Measurements from ENCODE around the gene TMEM14C. TPM values are rescaled to one million over a fixed set of nuclear protein-coding genes. Genes with fewer than 3 reads are reported as not detected.
"Not testable (repeated sequence)": the region's sequence is repeated elsewhere in the genome, so short reads cannot be mapped to it uniquely, and the experiment has no call there.

The TMEM14C gene
- total RNA-seq, 8 experiments from 2014 or later, result 84.9 to 199 (median 119) TPM

DNA sequence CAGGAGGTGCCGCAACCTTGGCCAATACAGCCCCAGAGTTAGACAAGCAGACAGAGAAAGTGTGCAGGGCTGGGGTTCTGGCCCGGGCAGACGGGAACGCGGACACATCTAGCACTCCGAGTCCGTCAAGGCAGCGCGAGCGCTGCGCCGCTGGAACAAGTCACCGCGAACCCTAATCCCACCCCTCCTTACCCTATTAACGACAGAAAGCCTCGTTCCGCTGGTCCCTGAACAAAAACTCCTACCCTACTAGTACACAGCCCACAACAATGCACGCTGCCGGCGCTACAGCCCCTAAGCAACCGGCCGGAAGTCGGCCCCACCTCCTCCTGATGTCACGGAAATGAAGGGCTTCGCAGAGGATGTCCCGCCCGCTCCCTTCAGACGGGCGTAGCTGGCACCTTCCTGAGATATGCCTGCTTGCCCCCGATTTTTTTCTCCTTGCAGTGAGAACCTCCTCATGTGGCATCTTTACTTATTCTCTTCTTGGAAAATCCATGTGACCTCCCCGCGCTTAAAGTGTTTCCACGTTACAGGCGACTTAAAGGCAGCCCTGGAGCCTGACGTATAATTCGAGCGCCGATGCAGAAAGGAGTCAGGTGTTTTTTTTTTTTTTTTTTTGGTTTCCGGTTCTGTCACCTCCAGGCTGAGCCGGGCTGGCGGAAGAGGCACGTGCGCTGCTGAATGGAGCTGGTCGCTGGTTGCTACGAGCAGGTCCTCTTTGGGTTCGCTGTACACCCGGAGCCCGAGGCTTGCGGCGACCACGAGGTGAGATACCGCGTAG is 28.4 kb upstream of the TMEM14C start, which contains the start of the genes C6orf52 and PAK1IP1:
Gene C6orf52 (minus strand): TSS at position 315 of the 784 bp plus-strand sequence. CDS start 7,066 bp downstream, outside the sequence.
Gene PAK1IP1 (plus strand): TSS at position 671 of the 784 bp plus-strand sequence. CDS start 14 bp downstream, at position 685.
- in situ Hi-C loops (cut with MboI; ENCODE audit: low pct_unique_long_range_greater_than_20kb in 2 of 9, low sequenced_read_pairs in 9 of 9, unreplicated experiment in 9 of 9), result loop anchor here in 1 of 9 experiments (25.0 kb wide), 1 partner anchor 207 kb away; no protein-coding TSS in a partner anchor
- H3K4me3 ChIP-seq, result peak within 1 kb of the TSS; percentile 56 to 89 (median 76)
- WGBS, 10 experiments, result 0 to 3% (median 0%) methylated on average over 1 to 29 of the region's 53 CpGs
- ATAC-seq (replicated peaks in 6 of 8), result peak; percentile 95 to 98 (median 97)
- H3K4me1 ChIP-seq (replicated peaks in 1 of 2), result peaks cover 7 to 23% of the 10 kb centered on the region in 2 donors
- H3K27ac ChIP-seq, result peak within 1 kb of the TSS; percentile 100

DNA sequence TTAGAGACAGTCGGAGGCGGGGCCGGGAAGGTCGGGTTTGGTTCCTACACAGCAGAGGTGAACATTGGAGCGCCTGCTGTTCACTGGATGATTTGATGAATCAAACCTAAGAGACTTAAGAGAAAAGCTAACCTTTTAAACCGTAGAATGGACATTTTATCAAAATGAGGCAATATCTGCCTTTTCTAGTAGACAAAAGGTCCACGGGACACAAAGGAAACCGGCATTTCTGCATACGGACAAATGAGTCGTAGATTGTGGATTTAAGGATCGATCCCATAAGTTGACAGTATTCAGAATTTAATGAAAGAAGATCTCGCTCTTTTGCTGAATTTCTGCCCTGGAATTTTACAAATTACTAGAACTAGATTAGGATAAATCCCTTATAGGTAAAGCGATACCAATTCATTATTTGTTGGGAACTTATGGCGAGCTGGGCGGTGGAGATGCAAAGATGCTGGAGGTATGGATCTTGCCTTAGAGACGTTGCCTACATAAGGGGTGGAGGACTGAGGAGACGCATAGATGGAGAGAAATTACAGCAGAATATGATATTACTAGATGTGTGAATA is 27.7 kb upstream of the TMEM14C start:
- H3K4me3 ChIP-seq, result peak overlapping the region; percentile 56 to 89 (median 76)
- peaks cover 7 to 23% of the 10 kb centered on the region in 2 donors for H3K4me1 ChIP-seq (replicated peaks in 1 of 2)
- no peak for ATAC-seq (replicated peaks in 6 of 8)
- peak overlapping the region; percentile 100 for H3K27ac ChIP-seq
- WGBS, 10 experiments, result 0 to 4% (median 0%) methylated on average over 2 to 13 of the region's 17 CpGs
- in situ Hi-C loops (cut with MboI; ENCODE audit: low pct_unique_long_range_greater_than_20kb in 2 of 9, low sequenced_read_pairs in 9 of 9, unreplicated experiment in 9 of 9), result loop anchor here in 1 of 9 experiments (25.0 kb wide), 1 partner anchor 208 kb away; no protein-coding TSS in a partner anchor

DNA sequence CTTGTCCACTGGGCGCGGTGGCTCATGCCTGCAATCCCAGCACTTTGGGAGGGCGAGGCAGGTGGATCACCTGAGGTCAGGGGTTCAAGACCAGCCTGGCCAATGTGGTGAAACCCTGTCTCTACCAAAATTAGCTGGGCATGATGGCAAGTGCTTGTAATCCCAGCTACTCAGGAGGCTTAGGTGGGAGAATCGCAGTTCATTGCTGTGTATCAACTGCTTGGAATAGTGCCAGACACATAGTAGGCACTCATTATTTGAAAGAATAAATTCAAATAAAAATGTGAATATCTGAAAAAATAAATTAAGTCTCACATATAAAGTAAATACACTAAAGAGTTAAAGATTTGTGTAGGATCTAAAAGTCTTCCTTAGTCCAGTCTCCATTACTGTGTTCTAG is 26.2 kb upstream of the TMEM14C start:
- ATAC-seq (replicated peaks in 6 of 8), result no peak
- peaks cover 7 to 23% of the 10 kb centered on the region in 2 donors for H3K4me1 ChIP-seq (replicated peaks in 1 of 2)
- 94 to 100% (median 98%) methylated on average over 1 to 4 of the region's 4 CpGs; no CpG with 5 or more reads in 4 of the 10 experiments for WGBS, 10 experiments
- H3K27ac ChIP-seq, result no peak overlapping the region
- H3K4me3 ChIP-seq, result peak overlapping the region in 2 of 5 donors; percentile 87 to 89
- in situ Hi-C loops (cut with MboI; ENCODE audit: low pct_unique_long_range_greater_than_20kb in 2 of 9, low sequenced_read_pairs in 9 of 9, unreplicated experiment in 9 of 9), result loop anchor here in 1 of 9 experiments (25.0 kb wide), 1 partner anchor 209 kb away; no protein-coding TSS in a partner anchor

DNA sequence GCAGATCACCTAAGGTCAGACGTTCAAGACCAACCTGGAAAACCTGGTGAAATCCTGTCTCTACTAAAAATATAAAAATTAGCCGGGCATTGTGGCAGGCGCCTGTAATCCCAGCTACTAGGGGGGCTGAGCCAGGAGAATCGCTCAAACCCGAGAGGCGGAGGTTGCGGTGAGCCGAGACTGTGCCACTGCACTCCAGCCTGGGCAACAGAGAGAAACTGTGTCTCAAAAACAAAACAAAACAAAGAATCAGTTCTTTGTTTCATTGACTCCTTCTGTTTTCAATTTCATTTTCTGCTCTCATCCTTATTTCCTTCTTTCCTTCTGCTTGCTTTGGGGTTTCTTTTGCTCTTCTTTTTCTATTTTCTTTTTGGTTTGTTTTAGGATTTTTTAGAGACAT is 8.9 kb upstream of the TMEM14C start:
- Histone ChIP-seq H3K4me1 (replicated peaks in 1 of 2) (no peaks in the 10 kb centered on the region), H3K27ac (no peak overlapping the region), H3K4me3 (no peak overlapping the region)
- no peak for ATAC-seq (replicated peaks in 6 of 8)
- 33 to 92% (median 80%) methylated on average over 1 to 8 of the region's 8 CpGs for WGBS, 10 experiments
- in situ Hi-C loops (cut with MboI; ENCODE audit: low pct_unique_long_range_greater_than_20kb in 2 of 9, low sequenced_read_pairs in 9 of 9, unreplicated experiment in 9 of 9), result no loop called here

DNA sequence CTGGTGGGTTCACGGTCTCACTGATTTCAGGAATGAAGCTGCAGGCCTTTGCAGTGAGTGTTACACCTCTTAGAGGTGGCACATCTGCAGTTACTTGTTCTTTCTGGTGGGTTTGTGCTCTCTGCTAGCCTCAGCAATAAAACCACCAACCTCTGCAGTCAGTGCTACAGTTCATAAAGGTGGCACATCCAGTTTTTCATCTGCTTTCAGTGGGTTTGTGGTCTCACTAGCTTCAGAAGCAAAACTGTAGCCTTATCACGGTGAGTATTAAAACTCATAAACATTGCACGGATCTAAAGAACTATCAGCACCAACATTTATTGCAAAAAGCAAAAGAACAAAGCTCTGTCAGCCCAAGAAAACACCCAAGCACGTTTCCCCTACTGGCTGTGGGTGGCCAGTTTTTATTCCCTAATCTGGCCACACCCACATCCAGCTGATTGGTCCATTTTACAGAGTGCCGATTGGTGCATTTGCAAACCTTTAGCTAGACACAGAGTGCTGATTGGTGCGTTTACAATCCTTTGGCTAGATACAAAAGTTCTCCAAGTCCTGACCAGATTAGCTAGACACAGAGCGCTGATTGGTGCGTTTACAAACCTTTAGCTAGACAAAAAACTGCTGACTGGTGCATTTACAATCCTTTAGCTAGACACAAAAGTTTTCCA is 3.4 kb upstream of the TMEM14C start:
- peak in 2 of 8 experiments; percentile 1 for ATAC-seq (replicated peaks in 6 of 8)
- 65 to 100% (median 81%) methylated on average over 1 to 7 of the region's 8 CpGs for WGBS, 10 experiments
- in situ Hi-C loops (cut with MboI; ENCODE audit: low pct_unique_long_range_greater_than_20kb in 2 of 9, low sequenced_read_pairs in 9 of 9, unreplicated experiment in 9 of 9), result no loop called here
- no peak overlapping the region for H3K27ac ChIP-seq
- peaks cover 14 to 16% of the 10 kb centered on the region in 2 donors for H3K4me1 ChIP-seq (replicated peaks in 1 of 2)
- no peak overlapping the region for H3K4me3 ChIP-seq

DNA sequence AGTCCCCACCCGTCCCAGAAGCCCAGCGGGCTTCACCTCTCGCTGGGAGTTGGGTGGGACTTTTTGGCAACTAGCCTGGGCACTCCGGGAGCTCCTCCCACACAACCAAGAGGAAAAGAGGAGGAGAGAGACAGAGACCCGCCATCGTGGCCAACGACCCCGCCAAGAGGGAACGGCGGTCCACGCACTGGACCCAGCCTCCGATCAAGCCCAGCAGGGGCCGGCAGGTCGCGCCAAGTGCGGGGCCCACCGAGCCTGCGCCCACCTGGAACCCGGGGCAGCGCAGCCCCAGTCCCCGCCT is 3.0 kb upstream of the TMEM14C start:
- Histone ChIP-seq H3K27ac (no peak overlapping the region), H3K4me3 (no peak overlapping the region), H3K4me1 (replicated peaks in 1 of 2) (peaks cover 14 to 16% of the 10 kb centered on the region in 2 donors)
- ATAC-seq (replicated peaks in 6 of 8), result peak in 2 of 8 experiments; percentile 3 to 10
- in situ Hi-C loops (cut with MboI; ENCODE audit: low pct_unique_long_range_greater_than_20kb in 2 of 9, low sequenced_read_pairs in 9 of 9, unreplicated experiment in 9 of 9), result no loop called here
- WGBS, 10 experiments, result 95% methylated on average over 4 of the region's 21 CpGs; no CpG with 5 or more reads in 9 of the 10 experiments

DNA sequence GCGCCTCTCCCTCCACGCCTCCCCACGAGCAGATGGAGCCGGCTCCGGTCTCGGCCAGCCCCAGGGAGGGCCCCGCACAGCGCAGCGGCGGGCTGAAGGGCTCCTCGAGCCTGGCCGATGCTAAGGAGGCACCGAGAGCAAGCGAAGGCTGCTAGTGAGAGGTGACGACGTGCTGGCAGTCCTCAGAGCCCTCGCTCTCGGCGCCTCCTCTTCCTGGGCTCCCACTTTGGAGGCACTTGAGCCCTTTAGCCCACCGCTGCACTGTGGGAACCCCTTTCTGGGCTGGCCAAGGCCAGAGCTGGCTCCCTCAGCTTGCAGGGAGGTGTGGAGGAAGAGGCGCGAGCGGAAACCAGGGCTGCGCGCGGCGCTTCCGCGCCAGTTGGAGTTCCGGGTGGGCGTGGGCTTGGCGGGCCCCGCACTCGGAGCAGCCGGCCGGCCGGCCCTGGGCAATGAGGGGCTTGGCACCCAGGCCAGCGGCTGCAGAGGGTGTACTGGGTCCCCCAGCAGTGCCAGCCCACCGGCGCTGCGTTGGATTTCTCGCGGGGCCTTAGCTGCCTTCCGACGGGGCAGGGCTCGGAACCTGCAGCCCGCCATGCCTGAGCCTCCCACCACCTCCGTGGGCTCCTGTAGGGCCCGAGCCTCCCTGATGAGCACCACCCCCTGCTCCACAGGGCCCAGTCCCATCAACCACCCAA is 2.5 kb upstream of the TMEM14C start:
- ATAC-seq (replicated peaks in 6 of 8), result peak in 2 of 8 experiments; percentile 22 to 25
- Histone ChIP-seq H3K4me1 (replicated peaks in 1 of 2) (peaks cover 14 to 16% of the 10 kb centered on the region in 2 donors), H3K27ac (no peak overlapping the region), H3K4me3 (no peak overlapping the region)
- in situ Hi-C loops (cut with MboI; ENCODE audit: low pct_unique_long_range_greater_than_20kb in 2 of 9, low sequenced_read_pairs in 9 of 9, unreplicated experiment in 9 of 9), result no loop called here
- WGBS, 10 experiments, result 0 to 100% (median 100%) methylated on average over 2 to 7 of the region's 49 CpGs; no CpG with 5 or more reads in 7 of the 10 experiments

DNA sequence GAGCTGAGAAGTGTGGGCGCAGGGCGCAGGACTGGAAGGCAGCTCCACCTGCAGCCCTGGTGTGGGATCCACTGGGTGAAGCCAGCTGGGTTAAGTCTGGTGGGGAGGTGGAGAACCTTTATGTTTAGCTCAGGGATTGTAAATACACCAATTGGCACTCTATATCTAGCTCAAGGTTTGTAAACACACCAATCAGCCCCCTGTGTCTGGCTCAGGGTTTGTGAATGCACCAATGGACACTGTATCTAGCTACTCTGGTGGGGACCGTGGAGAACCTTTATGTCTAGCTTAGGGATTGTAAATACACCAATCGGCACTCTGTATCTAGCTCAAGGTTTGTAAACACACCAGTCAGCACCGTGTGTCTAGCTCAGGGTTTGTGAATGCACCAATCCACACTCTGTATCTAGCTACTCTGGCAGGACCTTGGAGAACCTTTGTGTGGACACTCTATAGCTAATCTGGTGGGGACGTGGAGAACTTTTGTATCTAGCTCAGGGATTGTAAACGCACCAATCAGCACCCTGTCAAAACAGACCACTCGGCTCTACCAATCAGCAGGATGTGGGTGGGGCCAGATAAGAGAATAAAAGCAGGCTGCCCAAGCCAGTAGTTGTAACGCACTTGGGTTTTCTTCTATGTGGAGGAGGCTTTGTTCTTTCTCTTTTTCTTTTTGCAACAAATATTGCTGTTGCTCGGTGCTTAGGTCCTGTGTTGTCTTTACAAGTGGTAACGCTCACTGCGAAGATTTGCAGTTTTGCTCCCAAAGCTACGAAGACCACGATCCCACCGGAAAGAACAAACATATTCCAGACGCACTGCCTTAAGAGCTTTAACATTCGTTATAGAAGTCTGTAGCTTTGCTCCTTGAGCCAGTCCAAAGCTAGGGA is 1.7 kb upstream of the TMEM14C start:
- peak overlapping the region in 1 of 2 donors; percentile 7 for H3K27ac ChIP-seq
- H3K4me3 ChIP-seq; ATAC-seq (replicated peaks in 6 of 8); in situ Hi-C loops (cut with MboI; ENCODE audit: low pct_unique_long_range_greater_than_20kb in 2 of 9, low sequenced_read_pairs in 9 of 9, unreplicated experiment in 9 of 9): not testable (repeated sequence)
- peaks cover 14 to 16% of the 10 kb centered on the region in 2 donors for H3K4me1 ChIP-seq (replicated peaks in 1 of 2)
- WGBS, 10 experiments, result 60 to 100% (median 94%) methylated on average over 1 to 9 of the region's 17 CpGs; no CpG with 5 or more reads in 1 of the 10 experiments

DNA sequence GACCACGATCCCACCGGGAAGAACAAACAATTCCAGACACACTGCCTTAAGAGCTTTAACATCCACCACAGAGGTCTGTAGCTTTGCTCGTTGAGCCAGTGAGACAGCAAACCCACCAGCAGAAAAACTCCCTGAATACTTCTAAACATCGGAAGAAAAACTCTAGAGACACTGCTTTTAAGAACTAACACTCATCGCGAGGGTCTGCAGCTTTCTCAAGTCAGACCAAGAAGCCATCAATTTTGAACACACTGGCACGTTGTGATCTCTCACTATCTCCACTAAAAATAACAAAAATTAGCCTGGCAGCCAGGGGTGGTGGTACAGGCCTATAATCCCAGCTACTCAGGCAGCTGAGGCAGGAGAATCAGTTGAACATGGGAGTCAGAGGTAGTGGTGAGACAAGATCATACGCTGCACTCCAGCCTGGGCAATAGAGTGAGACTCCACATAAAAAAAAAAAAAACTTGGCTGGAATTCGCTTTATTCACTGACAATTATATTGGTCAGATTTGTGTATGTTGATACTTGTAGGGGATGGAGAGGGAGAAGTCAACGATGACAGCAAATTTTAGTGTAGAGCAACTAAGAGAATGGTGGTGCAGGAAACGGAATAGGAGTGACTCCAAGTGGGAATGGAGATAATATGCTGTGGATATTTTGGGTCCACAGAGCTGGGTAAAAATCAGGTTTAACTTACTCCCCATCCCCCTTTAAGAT is 860 bp upstream of the TMEM14C start:
- peak overlapping the region; percentile 82 to 88 for H3K27ac ChIP-seq
- in situ Hi-C loops (cut with MboI; ENCODE audit: low pct_unique_long_range_greater_than_20kb in 2 of 9, low sequenced_read_pairs in 9 of 9, unreplicated experiment in 9 of 9), result no loop called here
- no peak for ATAC-seq (replicated peaks in 6 of 8)
- WGBS, 10 experiments, result 65 to 100% (median 86%) methylated on average over 2 to 10 of the region's 11 CpGs; no CpG with 5 or more reads in 4 of the 10 experiments
- H3K4me1 ChIP-seq (replicated peaks in 1 of 2), result peaks cover 14 to 16% of the 10 kb centered on the region in 2 donors
- H3K4me3 ChIP-seq, result peak overlapping the region; percentile 55 to 77 (median 63)

DNA sequence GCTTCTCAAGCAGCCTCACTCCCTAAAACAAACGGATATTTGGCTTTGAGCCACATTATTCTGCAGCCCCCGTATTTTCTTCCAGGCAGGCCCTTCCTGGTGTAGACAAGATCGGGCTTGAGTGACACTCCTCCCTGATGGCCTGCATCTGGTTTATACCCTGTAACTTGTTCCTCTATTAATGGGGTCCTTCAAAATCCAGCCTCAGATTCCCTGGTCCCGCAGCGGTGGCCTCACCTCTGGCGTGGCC is 375 bp upstream of the TMEM14C start:
- Histone ChIP-seq H3K4me1 (replicated peaks in 1 of 2) (peaks cover 14 to 16% of the 10 kb centered on the region in 2 donors), H3K27ac (peak overlapping the region; percentile 82 to 88)
- 0 to 33% (median 5%) methylated on average over 1 to 6 of the region's 6 CpGs; no CpG with 5 or more reads in 3 of the 10 experiments for WGBS, 10 experiments

DNA sequence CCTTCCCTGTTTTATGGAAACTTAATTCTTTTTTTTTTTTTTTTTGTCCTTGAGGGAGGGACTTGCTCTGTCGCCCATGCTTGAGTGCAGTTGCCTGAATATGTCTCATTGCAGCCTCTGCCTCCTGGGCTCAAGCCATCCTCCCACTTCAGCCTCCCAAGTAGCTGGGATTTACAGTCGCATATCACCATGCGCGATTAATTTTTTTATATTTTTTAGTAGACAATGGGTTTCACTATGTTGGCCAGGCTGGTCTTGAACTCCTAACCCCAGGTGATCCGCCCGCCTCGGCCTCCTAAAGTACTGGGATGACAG is 654 bp downstream of the TMEM14C start:
- no peak for ATAC-seq (replicated peaks in 6 of 8)
- WGBS, 10 experiments, result 0 to 55% (median 12%) methylated on average over 1 to 7 of the region's 7 CpGs; no CpG with 5 or more reads in 2 of the 10 experiments
- peak overlapping the region; percentile 55 to 77 (median 63) for H3K4me3 ChIP-seq
- H3K27ac ChIP-seq, result peak overlapping the region; percentile 67 to 80
- peaks cover 14 to 16% of the 10 kb centered on the region in 2 donors for H3K4me1 ChIP-seq (replicated peaks in 1 of 2)
- in situ Hi-C loops (cut with MboI; ENCODE audit: low pct_unique_long_range_greater_than_20kb in 2 of 9, low sequenced_read_pairs in 9 of 9, unreplicated experiment in 9 of 9), result no loop called here

More for the DNA sequence above, 375 bp upstream of the TMEM14C start:
- ATAC-seq (replicated peaks in 6 of 8), result no peak
- H3K4me3 ChIP-seq, result peak overlapping the region; percentile 55 to 77 (median 63)
- in situ Hi-C loops (cut with MboI; ENCODE audit: low pct_unique_long_range_greater_than_20kb in 2 of 9, low sequenced_read_pairs in 9 of 9, unreplicated experiment in 9 of 9), result no loop called here
